GM19468 (cell line): ENCODE measurements around the gene FCRL3.

Source experiments
- ATAC-seq: cut with Tn5 transposase; IDR thresholded peaks from one replicate; pipeline ENCODE4 v1.9.1; 2021; ENCODE audit warnings: mild to moderate bottlenecking, moderate library complexity, moderate number of reproducible peaks; ENCODE audit not compliant: unreplicated experiment; ENCODE audit errors: extremely low read depth

Gene FCRL3

GRCh38 chr1:157682710-157683437 lies 17.7 kb downstream of the FCRL3 start:
- ATAC-seq = no peak

GRCh38 chr1:157678721-157679120 lies 21.8 kb downstream of the FCRL3 start:
- no peak for ATAC-seq

GRCh38 chr1:157673008-157673407 lies 27.6 kb downstream of the FCRL3 start:
- no peak for ATAC-seq

DNA sequence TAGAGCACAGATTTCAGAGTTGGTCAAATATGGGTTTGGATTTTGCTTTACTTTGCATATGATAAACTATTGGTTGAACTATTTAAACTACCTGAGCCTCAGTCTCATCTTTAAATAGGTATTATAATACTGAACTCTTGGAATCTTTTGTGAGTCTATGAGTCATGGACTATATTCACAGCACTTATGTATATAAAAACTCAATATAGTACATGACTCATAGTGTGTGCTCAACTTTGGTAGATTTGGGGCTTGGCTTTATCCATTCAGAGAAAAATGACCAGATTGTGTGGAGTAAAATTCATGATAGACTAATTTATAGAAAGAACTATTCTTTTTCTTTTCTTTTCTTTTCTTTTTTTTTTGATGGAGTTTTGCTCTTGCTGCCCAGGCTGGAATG lies 28.7 kb downstream of the FCRL3 start:
- no peak for ATAC-seq

GRCh38 chr1:157659576-157660247 lies 40.9 kb downstream of the FCRL3 start:
- ATAC-seq = no peak

GRCh38 chr1:157658571-157658970 lies 42.0 kb downstream of the FCRL3 start:
- no peak for ATAC-seq

DNA sequence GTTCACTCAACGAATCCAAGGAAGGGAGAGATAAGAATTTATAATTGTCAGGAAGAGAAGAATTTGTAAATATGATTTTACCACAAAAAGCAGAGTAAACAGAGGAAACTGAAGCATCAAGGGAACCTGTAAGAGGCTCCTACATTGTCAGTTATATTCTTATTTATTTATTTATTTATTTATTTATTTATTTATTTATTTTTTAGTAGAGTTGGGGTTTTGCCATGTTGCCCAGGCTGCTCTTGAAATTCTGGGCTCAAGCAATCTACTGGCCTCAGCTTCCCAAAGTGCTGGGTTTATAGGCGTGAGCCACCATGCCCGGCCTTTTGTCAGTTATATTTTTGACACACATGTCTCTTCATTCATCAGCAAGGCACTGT lies 47.1 kb downstream of the FCRL3 start:
- ATAC-seq = no peak

- peak; percentile 84 for ATAC-seq
Measured at GRCh38 chr1:157652859-157653493, 47.6 kb downstream of the FCRL3 start.

GRCh38 chr1:157648317-157648716 lies 52.3 kb downstream of the FCRL3 start:
- ATAC-seq = no peak

DNA sequence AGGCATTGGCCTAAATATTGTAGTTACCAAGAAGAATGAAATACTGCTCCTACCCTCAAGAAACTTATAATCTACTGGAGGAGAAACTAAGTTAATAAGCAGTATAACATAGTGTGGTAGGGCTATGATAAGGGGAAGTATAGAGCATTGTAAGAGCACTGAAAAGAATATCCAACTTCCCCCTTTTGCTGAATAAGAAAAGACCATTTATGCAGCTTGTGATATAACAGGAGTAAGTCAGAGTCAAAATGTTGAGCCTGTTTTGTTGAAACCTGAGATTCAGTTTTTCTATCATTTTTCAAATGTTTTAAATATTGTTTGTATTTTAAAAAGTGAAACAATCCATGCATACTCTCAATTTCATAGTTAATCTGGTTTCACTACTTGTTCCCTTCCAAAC lies 54.4 kb downstream of the FCRL3 start:
- no peak for ATAC-seq

DNA sequence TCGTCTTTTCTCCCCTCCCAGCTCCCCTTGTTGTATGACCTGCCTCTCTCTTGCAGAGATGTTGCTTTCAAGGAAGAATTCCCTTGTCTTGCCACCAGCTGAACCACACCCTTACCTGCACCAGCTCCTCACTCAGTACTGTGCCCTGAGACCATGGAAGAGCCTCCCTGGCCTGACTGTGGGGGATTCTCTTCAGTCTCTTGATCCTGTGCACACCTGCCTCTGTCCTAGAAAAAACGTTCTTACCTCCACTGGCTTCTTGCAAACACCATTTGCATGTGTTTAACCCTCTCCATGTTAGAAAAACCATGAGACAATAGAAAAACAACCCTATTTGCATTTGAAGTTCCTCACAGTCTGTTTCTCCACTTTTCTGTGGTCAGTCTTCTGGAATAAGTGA lies 59.4 kb downstream of the FCRL3 start:
- no peak for ATAC-seq

GRCh38 chr1:157639800-157640199 lies 60.8 kb downstream of the FCRL3 start:
- no peak for ATAC-seq

- ATAC-seq = no peak
Measured at GRCh38 chr1:157628773-157629172, 71.8 kb downstream of the FCRL3 start.
